Lung (tissue), 12 donors: ENCODE measurements around the gene AKAP6. TPM values are rescaled to one million over a fixed set of nuclear protein-coding genes. Genes with fewer than 3 reads are reported as not detected.

Source experiments
- ATAC-seq: fragments of 200-7000 bp; cut with Tn5 transposase; one replicate; pipeline ENCODE4 v1.9.1; 2020; ENCODE audit warnings: moderate number of reproducible peaks; ENCODE audit not compliant: insufficient read depth, low FRiP score
- DNase-seq, 3 donors: peaks; one replicate each; pipeline ENCODE4 v3.0.0-alpha.2; 2013 to 2017
- H3K27ac ChIP-seq, 2 donors: one replicate each; pipeline ENCODE4 v1.5.1; 2013; ENCODE audit warnings: mild to moderate bottlenecking in 2 of 2, moderate library complexity in 2 of 2, control low read depth in 1 of 2, inconsistent platforms in 1 of 2, low read depth in 1 of 2, low read length in 1 of 2
- H3K27me3 ChIP-seq, 3 donors: one replicate each; pipeline ENCODE4 v1.5.1; 2013; ENCODE audit warnings: low read length in 2 of 3; ENCODE audit not compliant: control insufficient read depth in 3 of 3, insufficient read depth in 3 of 3
- H3K36me3 ChIP-seq, 4 donors: one replicate each; pipeline ENCODE4 v1.5.1; 2013; ENCODE audit warnings: low read length in 4 of 4, mild to moderate bottlenecking in 1 of 4, moderate library complexity in 1 of 4; ENCODE audit not compliant: control insufficient read depth in 4 of 4, insufficient read depth in 4 of 4
- H3K4me1 ChIP-seq, 5 donors: one replicate each; pipeline ENCODE4 v1.5.1; 2013; ENCODE audit warnings: low read length in 5 of 5, mild to moderate bottlenecking in 2 of 5, moderate library complexity in 1 of 5; ENCODE audit not compliant: control insufficient read depth in 5 of 5, insufficient read depth in 5 of 5
- H3K4me3 ChIP-seq: one replicate; pipeline ENCODE4 v1.5.1; 2013; ENCODE audit warnings: mild to moderate bottlenecking, control low read depth, moderate library complexity
- H3K9ac ChIP-seq, 2 donors: one replicate each; pipeline ENCODE4 v1.5.1; 2013; ENCODE audit warnings: low read length in 2 of 2, control low read depth in 1 of 2; ENCODE audit not compliant: insufficient read depth in 1 of 2
- H3K9me3 ChIP-seq, 4 donors: one replicate each; pipeline ENCODE4 v1.5.1; 2013; ENCODE audit warnings: low read length in 3 of 4, mild to moderate bottlenecking in 1 of 4, moderate library complexity in 1 of 4; ENCODE audit not compliant: control insufficient read depth in 4 of 4, insufficient read depth in 3 of 4
- WGBS, 2 donors: extraction: QIAGEN DNeasy Blood & Tissue Kit; methylation state at CpG; one replicate each; pipeline ENCODE4 v1.1.7; 2013; 5-methylcytosine and 5-hydroxymethylcytosine counted together
- polyA plus RNA-seq, 2 donors: library from polyadenylated mRNA; stranded (reverse); fragments of 200-250 nt; gene quantifications; one replicate each; pipeline ENCODE4 v1.2.1, GENCODE V29; 2013
- total RNA-seq, 2 donors: library from RNA; depleted of rRNA in 1 of 2; stranded (reverse); fragments of >200 nt in 1 of 2; gene quantifications; one replicate each; pipeline ENCODE4 v1.2.1, GENCODE V29; 2014 to 2021
- TF ChIP-seq, protein P1 (sequence below): IDR thresholded peaks from 2 replicates; pipeline ENCODE4 v1.5.1; 2012; ENCODE audit warnings: mild to moderate bottlenecking; ENCODE audit errors: control extremely low read depth, extremely low read depth
- donor health status: control.
- donor health status: control.
- donor health status: Bipolar disorder and iron deficiency.
- donor health status: healthy.
- donor health status: DM: yes; HTN: yes; CAD: no.

Gene AKAP6
- total and polyA plus RNA-seq, 4 donors = 1.5 to 27.1 (median 7.7) TPM

DNA sequence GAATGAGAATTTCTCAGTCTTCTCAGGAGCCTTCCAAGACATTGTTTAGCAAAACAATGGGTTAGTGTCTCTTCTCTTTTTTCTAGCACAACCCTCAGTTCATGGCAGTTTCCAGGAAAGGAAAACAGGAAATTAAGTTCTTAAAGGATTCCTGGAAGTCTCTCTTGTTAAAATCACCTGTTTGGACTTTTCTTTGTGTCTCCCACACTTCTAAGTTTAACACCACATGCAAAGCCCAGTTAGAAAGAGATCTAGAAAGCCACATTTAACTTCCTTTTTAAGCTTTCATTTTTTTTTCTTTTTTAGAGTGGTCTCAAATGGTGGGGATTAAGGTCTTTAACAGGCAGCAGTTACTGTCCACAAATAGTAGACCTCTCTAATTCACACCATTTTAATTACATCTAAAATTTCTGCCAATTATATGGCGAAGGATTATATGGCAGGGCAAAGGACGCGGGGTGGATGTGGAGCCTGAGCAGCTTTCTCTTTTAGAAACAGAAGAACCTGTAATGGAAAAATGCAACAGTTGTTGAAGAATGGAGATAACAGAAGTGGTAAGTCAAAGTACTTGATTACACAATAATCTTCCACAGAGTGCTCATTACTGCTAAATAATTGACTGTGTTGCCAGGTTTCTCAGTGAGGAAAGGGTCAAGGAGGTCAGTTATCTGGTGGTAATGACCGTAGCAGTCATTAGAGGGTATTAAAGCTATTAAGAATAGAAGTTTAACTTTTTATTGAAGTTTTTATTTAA, 298.6 kb downstream of the AKAP6 start:
- no peak for DNase-seq

DNA sequence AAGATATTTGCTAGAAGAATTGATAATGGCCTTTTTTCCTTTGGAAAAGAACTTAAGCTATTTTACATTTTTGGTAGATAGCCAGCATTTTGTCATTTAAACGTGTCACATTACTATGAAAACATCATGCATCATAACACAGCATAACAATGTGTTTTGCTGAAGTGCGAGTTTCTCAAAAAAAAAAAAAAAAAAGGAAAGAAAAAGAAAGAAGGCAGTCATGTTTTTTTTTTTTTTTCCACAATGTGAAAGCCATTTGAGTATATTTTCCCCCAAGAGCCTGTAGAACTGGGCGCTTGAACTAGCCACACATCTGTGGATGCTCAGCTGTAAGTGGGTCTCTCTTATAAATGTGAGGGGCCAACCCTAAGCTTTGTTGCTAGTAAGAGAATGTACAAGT, 300.1 kb downstream of the AKAP6 start:
- H3K27me3 ChIP-seq = no peaks in the 10 kb centered on the region
- no peak for ATAC-seq
- no peaks in the 10 kb centered on the region for H3K9me3 ChIP-seq
- peaks cover 0 to 5% (median 0%) of the 10 kb centered on the region in 5 donors for H3K4me1 ChIP-seq
- no peak for DNase-seq
- H3K4me3 ChIP-seq = no peak overlapping the region
- 76% methylated on average over 3 of the region's 3 CpGs for WGBS, 2 donors
- TF ChIP-seq, protein P1, sequence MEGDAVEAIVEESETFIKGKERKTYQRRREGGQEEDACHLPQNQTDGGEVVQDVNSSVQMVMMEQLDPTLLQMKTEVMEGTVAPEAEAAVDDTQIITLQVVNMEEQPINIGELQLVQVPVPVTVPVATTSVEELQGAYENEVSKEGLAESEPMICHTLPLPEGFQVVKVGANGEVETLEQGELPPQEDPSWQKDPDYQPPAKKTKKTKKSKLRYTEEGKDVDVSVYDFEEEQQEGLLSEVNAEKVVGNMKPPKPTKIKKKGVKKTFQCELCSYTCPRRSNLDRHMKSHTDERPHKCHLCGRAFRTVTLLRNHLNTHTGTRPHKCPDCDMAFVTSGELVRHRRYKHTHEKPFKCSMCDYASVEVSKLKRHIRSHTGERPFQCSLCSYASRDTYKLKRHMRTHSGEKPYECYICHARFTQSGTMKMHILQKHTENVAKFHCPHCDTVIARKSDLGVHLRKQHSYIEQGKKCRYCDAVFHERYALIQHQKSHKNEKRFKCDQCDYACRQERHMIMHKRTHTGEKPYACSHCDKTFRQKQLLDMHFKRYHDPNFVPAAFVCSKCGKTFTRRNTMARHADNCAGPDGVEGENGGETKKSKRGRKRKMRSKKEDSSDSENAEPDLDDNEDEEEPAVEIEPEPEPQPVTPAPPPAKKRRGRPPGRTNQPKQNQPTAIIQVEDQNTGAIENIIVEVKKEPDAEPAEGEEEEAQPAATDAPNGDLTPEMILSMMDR = no peak
- H3K9ac ChIP-seq = no peak overlapping the region
- no peak overlapping the region for H3K27ac ChIP-seq
- peaks cover 0 to 3% (median 0%) of the 10 kb centered on the region in 4 donors for H3K36me3 ChIP-seq

More for the DNA sequence above, 298.6 kb downstream of the AKAP6 start:
- Histone ChIP-seq H3K36me3 (peaks cover 0 to 3% (median 0%) of the 10 kb centered on the region in 4 donors), H3K4me1 (peaks cover 0 to 12% (median 0%) of the 10 kb centered on the region in 5 donors), H3K9me3 (no peaks in the 10 kb centered on the region), H3K9ac (no peak overlapping the region), H3K4me3 (no peak overlapping the region), H3K27ac (peak overlapping the region in 1 of 2 donors; percentile 29), H3K27me3 (no peaks in the 10 kb centered on the region)
- WGBS, 2 donors = 77 to 89% methylated on average over 4 of the region's 4 CpGs
- no peak for ATAC-seq
- TF ChIP-seq, protein P1 = no peak

DNA sequence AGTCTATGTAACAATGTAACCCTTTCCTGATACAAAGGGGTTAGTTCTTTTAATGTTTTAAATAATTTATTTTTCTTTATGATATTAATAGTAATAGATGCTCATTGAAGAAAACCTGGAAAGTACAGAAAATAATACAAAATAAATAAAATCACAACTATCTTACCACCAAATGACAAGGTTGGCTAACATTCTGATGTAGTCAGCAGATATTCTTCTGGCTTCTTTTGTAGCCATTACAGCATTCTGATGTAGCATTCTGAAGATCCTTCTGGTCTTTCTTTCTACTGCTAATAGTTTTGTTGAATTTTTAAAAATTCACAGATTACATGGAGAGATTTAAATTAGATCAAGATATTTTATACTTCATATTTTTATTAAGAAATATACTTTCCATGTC, 301.6 kb downstream of the AKAP6 start:
- no peak for ATAC-seq
- Histone ChIP-seq H3K9me3 (no peaks in the 10 kb centered on the region), H3K4me3 (no peak overlapping the region), H3K9ac (no peak overlapping the region), H3K27ac (no peak overlapping the region), H3K27me3 (no peaks in the 10 kb centered on the region), H3K4me1 (peaks cover 0 to 6% (median 0%) of the 10 kb centered on the region in 5 donors), H3K36me3 (peaks cover 0 to 2% (median 0%) of the 10 kb centered on the region in 4 donors)
- no peak for DNase-seq
- TF ChIP-seq, protein P1 = no peak
